Ovary (tissue), 9 donors: ENCODE data around the gene PLEKHA8. TPM values are rescaled to one million over a fixed set of nuclear protein-coding genes. Genes with fewer than 3 reads are reported as not detected.

ENCODE experiments used
- DNase-seq, 5 donors: peaks; one replicate each; pipeline ENCODE4 v3.0.0-alpha.2; 2019 to 2020
- H3K27ac ChIP-seq, 2 donors: fragments of 200-600 bp; one replicate each; pipeline versions ENCODE4 v1.5.1 to v1.8.0; 2019 to 2022
- H3K27me3 ChIP-seq: fragments of 200-600 bp; one replicate; pipeline ENCODE4 v1.8.0; 2022
- H3K36me3 ChIP-seq: fragments of 200-600 bp; sonication (generic); one replicate; pipeline ENCODE4 v1.5.1; 2019
- H3K4me1 ChIP-seq: one replicate; pipeline ENCODE4 v1.8.1; 2013; ENCODE audit warnings: mild to moderate bottlenecking, moderate library complexity; ENCODE audit not compliant: insufficient read depth
- H3K4me3 ChIP-seq: fragments of 200-600 bp; sonication (generic); one replicate; pipeline ENCODE4 v1.5.1; 2017
- H3K9me3 ChIP-seq, 2 donors: fragments of 200-600 bp in 1 of 2; sonication (generic) in 1 of 2; one replicate each; pipeline versions ENCODE4 v1.5.1 to v1.8.1; 2013 to 2019; ENCODE audit warnings: mild to moderate bottlenecking in 1 of 2, moderate library complexity in 1 of 2
- EP300 ChIP-seq: sonication (generic); formaldehyde crosslinking; IDR thresholded peaks from one replicate; pipeline ENCODE4 v1.6.1; 2017; ENCODE audit warnings: antibody characterized with exemption
- POLR2A ChIP-seq: fragments of 450-650 bp; IDR thresholded peaks from one replicate; pipeline ENCODE4 v1.6.1; 2017; ENCODE audit warnings: antibody characterized with exemption, mild to moderate bottlenecking, moderate library complexity
- WGBS, 3 donors: extraction: QIAGEN DNeasy Blood & Tissue Kit in 1 of 3; methylation state at CpG; one replicate each; pipeline versions ENCODE4 v1.1.5 to v1.1.7; 2013 to 2017; 5-methylcytosine and 5-hydroxymethylcytosine counted together
- intact Hi-C, 4 donors: fragments of 100-400 bp; cut with DNase I; formaldehyde crosslinking; loops; one replicate each; pipeline versions ENCODE4 v1.11.0 to v1.15.1; 2022 to 2023
- polyA plus RNA-seq, 2 donors: library from polyadenylated mRNA; stranded (reverse); fragments of 200-250 nt in 1 of 2; fragments of 350-450 nt in 1 of 2; fragmentation: Illumina TruSeq in 1 of 2; extraction: RNeasy Lipid Tissue Mini Kit (QIAGEN cat#74804) in 1 of 2; gene quantifications; one replicate each; pipeline ENCODE4 v1.2.3, GENCODE V29; 2013 to 2014
- total RNA-seq, 7 donors: library from RNA; depleted of rRNA in 2 of 7; stranded (reverse); fragments of >200 nt in 2 of 7; fragmentation: NEBNext Ultra II Directional in 3 of 7; extraction: Animal tissue kit (Norgen Biotek cat#: 25700) in 3 of 7; gene quantifications; one replicate each; pipeline versions ENCODE4 v1.1.0 to v1.2.4, GENCODE V29; 2016 to 2023
- TF ChIP-seq, protein P1 (sequence below), 3 donors: fragments of 450-650 bp in 2 of 3; fragments of 200-600 bp in 1 of 3; IDR thresholded peaks; one replicate each; pipeline versions ENCODE4 v1.5.1 to v1.8.0; 2016 to 2022; ENCODE audit warnings: antibody characterized with exemption in 3 of 3, mild to moderate bottlenecking in 1 of 3
- donor health status: DM: no; HTN: no; CAD: no; lungs with moderate emphysema.
- donor health status: DM: no; HTN: no; CAD: no.
- donor health status: Bipolar disorder and iron deficiency.
- donor health status: DM: yes; HTN: yes; CAD: no.
- donor health status: DM: no; HTN: no; CAD: no.
- donor health status: DM: yes; HTN: yes; CAD: no.

Gene PLEKHA8
- total and polyA plus RNA-seq, 9 donors = 3.1 to 12.8 (median 10.0) TPM

DNA sequence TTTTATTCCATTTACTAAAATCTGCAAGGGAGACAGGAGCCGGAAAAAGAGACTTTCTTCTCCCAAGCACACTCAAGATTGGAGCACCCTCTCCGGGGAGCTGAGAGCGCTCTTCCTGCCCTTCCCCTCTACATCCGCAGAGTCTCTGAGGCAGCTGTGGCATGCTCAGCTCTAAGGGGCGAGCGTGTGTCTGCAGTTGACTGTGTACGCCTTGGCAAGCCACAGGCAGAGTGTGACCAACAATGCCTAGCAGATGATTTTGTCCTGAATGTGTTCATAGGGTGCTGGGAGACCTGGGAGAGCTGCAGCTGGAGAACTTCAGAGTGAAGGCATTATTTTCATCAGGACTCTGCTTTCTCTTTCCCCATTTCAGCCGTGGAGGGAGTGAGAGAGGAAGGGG is 127.3 kb downstream of the PLEKHA8 start:
- Histone ChIP-seq H3K27ac (no peak overlapping the region), H3K4me1 (peaks cover 8% of the 10 kb centered on the region), H3K9me3 (no peaks in the 10 kb centered on the region), H3K4me3 (no peak overlapping the region), H3K27me3 (no peaks in the 10 kb centered on the region), H3K36me3 (no peaks in the 10 kb centered on the region)
- no peak for DNase-seq
- TF ChIP-seq, protein P1, sequence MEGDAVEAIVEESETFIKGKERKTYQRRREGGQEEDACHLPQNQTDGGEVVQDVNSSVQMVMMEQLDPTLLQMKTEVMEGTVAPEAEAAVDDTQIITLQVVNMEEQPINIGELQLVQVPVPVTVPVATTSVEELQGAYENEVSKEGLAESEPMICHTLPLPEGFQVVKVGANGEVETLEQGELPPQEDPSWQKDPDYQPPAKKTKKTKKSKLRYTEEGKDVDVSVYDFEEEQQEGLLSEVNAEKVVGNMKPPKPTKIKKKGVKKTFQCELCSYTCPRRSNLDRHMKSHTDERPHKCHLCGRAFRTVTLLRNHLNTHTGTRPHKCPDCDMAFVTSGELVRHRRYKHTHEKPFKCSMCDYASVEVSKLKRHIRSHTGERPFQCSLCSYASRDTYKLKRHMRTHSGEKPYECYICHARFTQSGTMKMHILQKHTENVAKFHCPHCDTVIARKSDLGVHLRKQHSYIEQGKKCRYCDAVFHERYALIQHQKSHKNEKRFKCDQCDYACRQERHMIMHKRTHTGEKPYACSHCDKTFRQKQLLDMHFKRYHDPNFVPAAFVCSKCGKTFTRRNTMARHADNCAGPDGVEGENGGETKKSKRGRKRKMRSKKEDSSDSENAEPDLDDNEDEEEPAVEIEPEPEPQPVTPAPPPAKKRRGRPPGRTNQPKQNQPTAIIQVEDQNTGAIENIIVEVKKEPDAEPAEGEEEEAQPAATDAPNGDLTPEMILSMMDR (IDR thresholded peaks at IDR 0.05) = no peak
- TF ChIP-seq EP300 (no peak), POLR2A (no peak)
- 87 to 93% (median 93%) methylated on average over 8 of the region's 8 CpGs for WGBS, 3 donors
- intact Hi-C loops = no loop called here

DNA sequence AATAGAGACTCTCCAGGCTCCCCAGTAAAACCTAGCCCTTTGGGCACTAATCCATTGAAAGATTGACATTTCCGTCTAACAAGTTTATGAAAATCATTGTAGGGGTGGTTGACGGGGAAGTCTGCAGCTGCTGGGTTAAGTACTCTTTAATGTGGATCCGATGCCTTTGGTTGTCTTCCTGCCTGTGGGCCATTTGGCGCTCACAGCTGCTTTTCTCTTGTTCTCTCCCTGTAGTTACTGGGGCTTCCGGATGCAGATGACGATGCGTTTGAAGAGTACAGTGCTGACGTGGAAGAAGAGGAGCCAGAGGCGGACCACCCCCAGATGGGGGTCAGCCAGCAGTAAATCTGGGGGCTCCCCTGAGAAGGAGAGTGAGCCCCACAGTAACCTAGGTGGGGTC is 129.0 kb downstream of the PLEKHA8 start:
- WGBS, 3 donors = 91 to 96% (median 94%) methylated on average over 9 of the region's 9 CpGs
- H3K36me3 ChIP-seq = no peaks in the 10 kb centered on the region

DNA sequence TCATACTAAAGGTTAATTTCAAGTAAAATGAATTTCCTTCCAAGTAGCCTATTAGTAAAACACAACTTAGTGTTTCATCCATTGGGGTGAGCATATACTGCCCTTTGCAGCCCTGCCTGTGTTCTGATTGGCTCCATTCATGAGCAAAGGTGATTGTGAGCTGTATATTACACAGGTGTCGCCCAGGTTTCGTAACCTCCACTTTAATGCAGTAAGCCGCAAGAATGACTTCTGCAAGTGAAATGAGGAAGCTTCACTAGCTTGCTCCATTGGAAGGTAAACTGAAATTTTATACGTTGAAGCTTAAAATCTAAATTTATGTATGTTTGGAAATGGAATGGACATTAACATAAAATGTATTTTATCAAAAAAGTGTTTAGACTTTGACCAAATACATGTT is 131.0 kb downstream of the PLEKHA8 start:
- H3K4me3 ChIP-seq = no peak overlapping the region
- no peak for TF ChIP-seq POLR2A
- TF ChIP-seq EP300 = no peak
- TF ChIP-seq, protein P1 (IDR thresholded peaks at IDR 0.05) = no peak
- intact Hi-C loops = no loop called here
- DNase-seq = no peak
- no peaks in the 10 kb centered on the region for H3K9me3 ChIP-seq
- peaks cover 8% of the 10 kb centered on the region for H3K4me1 ChIP-seq
- no peaks in the 10 kb centered on the region for H3K27me3 ChIP-seq
- 82 to 89% (median 88%) methylated on average over 4 of the region's 4 CpGs for WGBS, 3 donors
- H3K27ac ChIP-seq = peak overlapping the region in 1 of 2 donors; percentile 43
- H3K36me3 ChIP-seq = no peaks in the 10 kb centered on the region

More for the DNA sequence above, 129.0 kb downstream of the PLEKHA8 start:
- no peaks in the 10 kb centered on the region for H3K27me3 ChIP-seq
- DNase-seq = no peak
- peaks cover 8% of the 10 kb centered on the region for H3K4me1 ChIP-seq
- intact Hi-C loops = no loop called here
- H3K4me3 ChIP-seq = no peak overlapping the region
- no peaks in the 10 kb centered on the region for H3K9me3 ChIP-seq
- TF ChIP-seq, protein P1 (IDR thresholded peaks at IDR 0.05) = no peak
- no peak for TF ChIP-seq POLR2A
- no peak for TF ChIP-seq EP300
- H3K27ac ChIP-seq = no peak overlapping the region

DNA sequence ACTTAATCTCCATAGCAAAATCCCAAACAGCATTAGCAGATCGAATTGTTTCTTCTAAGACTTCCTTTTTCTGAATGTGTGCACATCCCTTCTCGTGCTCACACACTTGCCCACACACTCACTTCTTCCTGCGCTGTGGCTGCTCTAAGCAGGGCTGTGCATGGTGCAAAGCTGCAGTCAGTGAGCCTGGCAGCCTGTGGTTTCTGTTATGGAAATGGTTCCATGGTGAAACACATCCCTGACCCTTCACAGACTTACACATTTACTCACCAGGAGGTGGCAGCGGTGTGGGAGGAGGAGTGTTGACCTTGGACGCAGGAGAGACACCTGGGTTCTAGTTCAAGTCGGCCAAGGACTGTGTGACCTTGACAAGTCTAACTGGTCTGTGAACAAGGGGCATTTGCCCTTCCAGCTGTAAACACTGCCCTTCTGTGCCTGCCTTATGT is 131.5 kb downstream of the PLEKHA8 start:
- H3K36me3 ChIP-seq = no peaks in the 10 kb centered on the region
- TF ChIP-seq EP300 (no peak), POLR2A (no peak)
- TF ChIP-seq, protein P1 (IDR thresholded peaks at IDR 0.05) = no peak

More for the DNA sequence above, 131.5 kb downstream of the PLEKHA8 start:
- peak in 2 of 5 donors; percentile 19 to 54 for DNase-seq
- Histone ChIP-seq H3K27ac (peak overlapping the region in 1 of 2 donors; percentile 43), H3K4me3 (no peak overlapping the region), H3K4me1 (peaks cover 8% of the 10 kb centered on the region), H3K27me3 (no peaks in the 10 kb centered on the region), H3K9me3 (no peaks in the 10 kb centered on the region)
- intact Hi-C loops = loop anchor here in 1 of 4 donors (10.0 kb wide), 1 partner anchor 125 kb away; the partner anchor contains the start of gene ZNRF2
- WGBS, 3 donors = 14 to 33% (median 20%) methylated on average over 6 of the region's 6 CpGs
